Activated CD8-positive, alpha-beta T cell treated with anti-CD3 and anti-CD28 coated beads for 36 hours (primary cell): ENCODE measurements around the gene TMCO5A. TPM values are rescaled to one million over a fixed set of nuclear protein-coding genes. Genes with fewer than 3 reads are reported as not detected.
"Not testable (repeated sequence)": the region's sequence is repeated elsewhere in the genome, so short reads cannot be mapped to it uniquely, and the experiment has no call there.

Experiments
- ATAC-seq: fragments of 200-7000 bp; cut with Tn5 transposase; one replicate; pipeline ENCODE4 v1.10.0; 2021; ENCODE audit warnings: mild to moderate bottlenecking, moderate library complexity
- CTCF ChIA-PET: fragments of 350-600 bp; sonication (Branson Sonifier 250); formaldehyde crosslinking; loops from one replicate; lab custom pipeline; 2021; ENCODE audit warnings: antibody characterized with exemption; lab: Charles Lee
- POLR2A ChIA-PET: fragments of 350-600 bp; sonication (Branson Sonifier 250); formaldehyde crosslinking; loops from one replicate; lab custom pipeline; 2021; ENCODE audit warnings: antibody characterized with exemption; lab: Charles Lee
- DNase-seq: peaks from one replicate; pipeline ENCODE4 v3.0.0-alpha.2; 2020
- H3K27ac Mint-ChIP-seq: one replicate; pipeline ENCODE4 v1.8.0; 2021; ENCODE audit warnings: mild to moderate bottlenecking, mixed read lengths
- H3K27me3 Mint-ChIP-seq: one replicate; pipeline ENCODE4 v1.8.0; 2021; ENCODE audit warnings: mixed read lengths
- H3K36me3 Mint-ChIP-seq: one replicate; pipeline ENCODE4 v1.8.0; 2021; ENCODE audit warnings: low read depth, mixed read lengths
- H3K4me1 Mint-ChIP-seq: one replicate; pipeline ENCODE4 v1.8.0; 2021; ENCODE audit warnings: low read depth, mixed read lengths
- H3K4me3 Mint-ChIP-seq: one replicate; pipeline ENCODE4 v1.8.0; 2021; ENCODE audit warnings: mild to moderate bottlenecking, moderate library complexity, mixed read lengths
- H3K9me3 Mint-ChIP-seq: one replicate; pipeline ENCODE4 v1.8.0; 2021; ENCODE audit warnings: mixed read lengths
- intact Hi-C: fragments of 100-400 bp; cut with micrococcal nuclease; formaldehyde crosslinking; loops from one replicate; pipeline ENCODE4 v1.10.0; 2022
- total RNA-seq, 2 experiments: library from RNA; stranded (reverse); gene quantifications; one replicate each; pipeline ENCODE4 v1.2.3, GENCODE V29; 2021
- TF ChIP-seq, protein P1 (sequence below): fragments of 200-600 bp; IDR thresholded peaks from one replicate; pipeline ENCODE4 v1.8.0; 2022; ENCODE audit warnings: antibody characterized with exemption, mild to moderate bottlenecking

The TMCO5A gene
- total RNA-seq, 2 experiments from 2014 or later = not detected

DNA sequence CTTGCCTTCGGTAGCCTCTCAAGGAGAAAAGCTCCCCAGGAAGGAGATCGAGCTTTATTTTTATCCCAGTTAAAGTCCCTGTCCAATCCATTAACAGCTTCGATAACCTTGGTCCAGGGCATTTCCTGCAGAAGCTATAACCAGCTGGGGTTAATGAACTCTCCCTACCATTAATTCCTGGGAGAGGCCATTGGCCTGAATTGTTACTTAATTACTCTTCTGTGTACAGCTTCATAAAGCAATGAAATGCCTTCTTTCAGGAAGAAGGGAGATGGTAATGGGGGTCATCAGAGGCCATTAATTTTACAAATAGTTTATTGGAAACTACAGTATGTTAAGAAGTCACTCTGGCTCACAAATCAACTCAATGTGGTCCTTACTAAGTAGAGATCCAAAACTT, 1.9 kb upstream of the TMCO5A start:
- POLR2A ChIA-PET = no interaction called here
- no peak overlapping the region for H3K4me3 Mint-ChIP-seq
- CTCF ChIA-PET = interaction anchor here (0.7 kb wide), 1 partner anchor 508 kb away, joined by 3 read pairs; no protein-coding TSS in a partner anchor
- H3K4me1 Mint-ChIP-seq = no peaks in the 10 kb centered on the region
- H3K27ac Mint-ChIP-seq = no peak overlapping the region
- H3K9me3 Mint-ChIP-seq = no peaks in the 10 kb centered on the region
- intact Hi-C loops = no loop called here
- H3K36me3 Mint-ChIP-seq = no peaks in the 10 kb centered on the region
- no peak for ATAC-seq
- H3K27me3 Mint-ChIP-seq = no peaks in the 10 kb centered on the region
- TF ChIP-seq, protein P1, sequence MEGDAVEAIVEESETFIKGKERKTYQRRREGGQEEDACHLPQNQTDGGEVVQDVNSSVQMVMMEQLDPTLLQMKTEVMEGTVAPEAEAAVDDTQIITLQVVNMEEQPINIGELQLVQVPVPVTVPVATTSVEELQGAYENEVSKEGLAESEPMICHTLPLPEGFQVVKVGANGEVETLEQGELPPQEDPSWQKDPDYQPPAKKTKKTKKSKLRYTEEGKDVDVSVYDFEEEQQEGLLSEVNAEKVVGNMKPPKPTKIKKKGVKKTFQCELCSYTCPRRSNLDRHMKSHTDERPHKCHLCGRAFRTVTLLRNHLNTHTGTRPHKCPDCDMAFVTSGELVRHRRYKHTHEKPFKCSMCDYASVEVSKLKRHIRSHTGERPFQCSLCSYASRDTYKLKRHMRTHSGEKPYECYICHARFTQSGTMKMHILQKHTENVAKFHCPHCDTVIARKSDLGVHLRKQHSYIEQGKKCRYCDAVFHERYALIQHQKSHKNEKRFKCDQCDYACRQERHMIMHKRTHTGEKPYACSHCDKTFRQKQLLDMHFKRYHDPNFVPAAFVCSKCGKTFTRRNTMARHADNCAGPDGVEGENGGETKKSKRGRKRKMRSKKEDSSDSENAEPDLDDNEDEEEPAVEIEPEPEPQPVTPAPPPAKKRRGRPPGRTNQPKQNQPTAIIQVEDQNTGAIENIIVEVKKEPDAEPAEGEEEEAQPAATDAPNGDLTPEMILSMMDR = no peak
- DNase-seq = no peak

DNA sequence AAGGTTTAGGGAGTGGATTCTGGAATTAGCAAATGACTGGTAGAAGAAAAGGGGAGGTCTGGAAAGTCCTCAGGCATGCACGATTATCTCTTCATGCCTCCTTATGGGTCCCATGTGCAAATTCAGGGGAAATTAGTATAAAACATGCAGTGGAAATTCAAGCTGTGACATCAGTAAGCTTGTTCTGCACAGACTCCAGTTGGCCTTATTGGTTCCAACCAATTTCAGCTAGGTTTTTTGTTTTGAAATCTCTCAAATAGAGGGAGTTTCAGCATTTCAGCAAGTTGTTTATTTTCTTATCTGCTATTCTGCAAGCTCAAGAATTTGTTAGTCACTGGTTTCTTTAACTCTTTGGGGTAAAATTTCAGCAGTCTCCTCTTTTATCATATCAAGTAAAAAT, 774 bp upstream of the TMCO5A start:
- TF ChIP-seq, protein P1 = no peak
- intact Hi-C loops = no loop called here
- CTCF ChIA-PET = no interaction called here

DNA sequence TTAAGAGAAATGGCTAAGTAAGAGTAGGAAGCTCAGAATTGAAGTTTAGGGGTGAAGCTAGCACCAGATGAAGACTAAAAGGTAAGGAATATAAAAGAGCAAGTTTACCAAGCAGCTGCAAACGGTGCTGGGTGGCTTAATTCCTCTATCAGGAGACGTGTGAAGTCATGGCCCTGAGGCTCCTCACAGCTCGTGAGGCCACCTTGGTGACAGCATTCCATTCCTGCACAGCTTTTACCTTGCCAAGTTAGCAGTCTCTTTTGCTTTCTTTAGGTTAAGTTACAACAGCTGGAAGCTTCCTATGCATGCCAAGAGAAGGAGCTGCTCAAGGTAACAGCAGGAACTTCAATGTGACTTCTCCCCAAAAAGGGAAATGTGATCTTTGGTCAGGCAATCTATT, 6.4 kb downstream of the TMCO5A start:
- no peaks in the 10 kb centered on the region for H3K4me1 Mint-ChIP-seq
- peaks cover 2% of the 10 kb centered on the region for H3K27me3 Mint-ChIP-seq
- no peaks in the 10 kb centered on the region for H3K9me3 Mint-ChIP-seq
- H3K4me3 Mint-ChIP-seq = no peak overlapping the region
- H3K36me3 Mint-ChIP-seq = no peaks in the 10 kb centered on the region
- intact Hi-C loops = no loop called here
- TF ChIP-seq, protein P1 = no peak
- ChIA-PET POLR2A (interaction anchor here (0.7 kb wide), 1 partner anchor 817 kb away, joined by 3 read pairs; no protein-coding TSS in a partner anchor), CTCF (interaction anchor here (1.3 kb wide), 1 partner anchor 10 kb away, joined by 4 read pairs; no protein-coding TSS in a partner anchor)
- no peak for DNase-seq
- ATAC-seq = no peak
- no peak overlapping the region for H3K27ac Mint-ChIP-seq

More for the DNA sequence above, 774 bp upstream of the TMCO5A start:
- no peaks in the 10 kb centered on the region for H3K4me1 Mint-ChIP-seq
- H3K27me3 Mint-ChIP-seq = no peaks in the 10 kb centered on the region
- H3K36me3 Mint-ChIP-seq = no peaks in the 10 kb centered on the region
- ATAC-seq (no peak), DNase-seq (no peak)
- no peaks in the 10 kb centered on the region for H3K9me3 Mint-ChIP-seq
- no peak overlapping the region for H3K27ac Mint-ChIP-seq
- no peak overlapping the region for H3K4me3 Mint-ChIP-seq
- POLR2A ChIA-PET = no interaction called here

DNA sequence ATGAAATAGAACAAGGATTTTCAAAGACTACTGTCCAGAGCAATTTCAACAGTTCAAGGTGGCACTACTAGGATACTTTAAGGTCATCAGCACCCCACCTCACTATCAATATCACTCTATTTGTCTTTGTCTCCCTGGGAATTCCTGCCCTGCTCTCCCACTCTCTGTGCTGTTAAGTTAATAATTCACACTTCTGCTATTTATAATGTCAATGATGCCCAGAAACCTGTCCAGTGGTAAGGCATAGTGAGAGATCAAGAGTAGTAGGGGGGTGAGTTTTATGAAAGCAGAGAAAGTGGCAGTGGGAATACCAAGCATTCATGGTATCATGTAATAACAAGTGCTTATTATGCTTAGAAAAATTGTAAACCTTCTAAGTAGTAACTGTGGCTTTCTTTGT, 7.3 kb downstream of the TMCO5A start:
- CTCF ChIA-PET = no interaction called here
- no peaks in the 10 kb centered on the region for H3K4me1 Mint-ChIP-seq
- TF ChIP-seq, protein P1 = no peak

DNA sequence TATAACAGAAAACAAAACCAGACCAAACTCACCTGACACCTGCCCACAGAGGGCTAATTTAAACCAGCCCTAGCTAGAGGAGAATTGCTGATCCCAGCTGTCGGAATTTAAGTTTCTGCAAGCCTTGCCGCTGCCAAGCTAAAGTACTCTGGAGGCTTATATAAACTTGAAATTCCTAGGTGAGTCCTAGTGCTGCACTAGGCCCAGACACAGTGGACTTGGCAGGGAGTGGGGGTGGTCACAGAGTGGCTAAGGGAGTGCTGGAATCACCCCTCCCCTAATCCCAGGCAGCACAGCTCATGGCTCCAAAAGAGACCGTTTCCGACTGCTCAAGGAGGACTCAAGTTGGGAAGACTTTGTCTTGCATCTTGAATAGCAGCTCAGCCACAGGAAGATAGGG, 17.6 kb downstream of the TMCO5A start:
- H3K27ac Mint-ChIP-seq = no peak overlapping the region
- no peaks in the 10 kb centered on the region for H3K36me3 Mint-ChIP-seq
- ChIA-PET POLR2A (no interaction called here), CTCF (no interaction called here)
- H3K4me1 Mint-ChIP-seq = no peaks in the 10 kb centered on the region
- DNase-seq (no peak), ATAC-seq (no peak)
- TF ChIP-seq, protein P1 = no peak
- intact Hi-C loops = no loop called here
- no peak overlapping the region for H3K4me3 Mint-ChIP-seq
- H3K27me3 Mint-ChIP-seq = peaks cover 2% of the 10 kb centered on the region
- H3K9me3 Mint-ChIP-seq = no peaks in the 10 kb centered on the region

More for the DNA sequence above, 7.3 kb downstream of the TMCO5A start:
- no peak for ATAC-seq
- H3K9me3 Mint-ChIP-seq = no peaks in the 10 kb centered on the region
- H3K27ac Mint-ChIP-seq = no peak overlapping the region
- no peak for DNase-seq
- POLR2A ChIA-PET = no interaction called here
- H3K4me3 Mint-ChIP-seq = no peak overlapping the region
- no peaks in the 10 kb centered on the region for H3K36me3 Mint-ChIP-seq
- peaks cover 2% of the 10 kb centered on the region for H3K27me3 Mint-ChIP-seq
- intact Hi-C loops = no loop called here

DNA sequence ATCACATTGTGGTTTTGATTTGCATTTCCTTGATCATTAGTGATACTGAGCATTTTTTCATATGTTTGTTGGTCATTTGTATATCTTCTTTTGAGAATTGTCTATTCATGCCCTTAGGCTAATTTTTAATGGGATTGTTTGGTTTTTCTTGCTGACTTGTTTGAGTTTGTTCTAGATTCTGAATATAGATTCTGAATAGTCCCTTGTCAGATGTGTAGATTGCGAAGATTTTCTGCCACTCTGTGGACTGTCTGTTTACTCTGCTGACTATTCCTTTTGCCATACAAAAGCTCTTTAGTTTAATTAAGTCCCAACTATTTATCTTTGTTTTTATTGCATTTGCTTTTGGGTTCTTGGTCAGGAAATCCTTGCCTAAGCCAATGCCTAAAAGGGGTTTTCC, 26.3 kb downstream of the TMCO5A start:
- CTCF ChIA-PET, H3K27me3 Mint-ChIP-seq, intact Hi-C loops, H3K36me3 Mint-ChIP-seq, DNase-seq, H3K27ac Mint-ChIP-seq, POLR2A ChIA-PET, H3K4me1 Mint-ChIP-seq, H3K4me3 Mint-ChIP-seq, ATAC-seq, H3K9me3 Mint-ChIP-seq: not testable (repeated sequence)
